OCI-M1 (cell line): Measurements from ENCODE around the gene SHOX.

Source experiments
- DNase-seq: peaks from one replicate; lab custom pipeline; 2025; lab: John Stamatoyannopoulos, UW

SHOX gene

DNA sequence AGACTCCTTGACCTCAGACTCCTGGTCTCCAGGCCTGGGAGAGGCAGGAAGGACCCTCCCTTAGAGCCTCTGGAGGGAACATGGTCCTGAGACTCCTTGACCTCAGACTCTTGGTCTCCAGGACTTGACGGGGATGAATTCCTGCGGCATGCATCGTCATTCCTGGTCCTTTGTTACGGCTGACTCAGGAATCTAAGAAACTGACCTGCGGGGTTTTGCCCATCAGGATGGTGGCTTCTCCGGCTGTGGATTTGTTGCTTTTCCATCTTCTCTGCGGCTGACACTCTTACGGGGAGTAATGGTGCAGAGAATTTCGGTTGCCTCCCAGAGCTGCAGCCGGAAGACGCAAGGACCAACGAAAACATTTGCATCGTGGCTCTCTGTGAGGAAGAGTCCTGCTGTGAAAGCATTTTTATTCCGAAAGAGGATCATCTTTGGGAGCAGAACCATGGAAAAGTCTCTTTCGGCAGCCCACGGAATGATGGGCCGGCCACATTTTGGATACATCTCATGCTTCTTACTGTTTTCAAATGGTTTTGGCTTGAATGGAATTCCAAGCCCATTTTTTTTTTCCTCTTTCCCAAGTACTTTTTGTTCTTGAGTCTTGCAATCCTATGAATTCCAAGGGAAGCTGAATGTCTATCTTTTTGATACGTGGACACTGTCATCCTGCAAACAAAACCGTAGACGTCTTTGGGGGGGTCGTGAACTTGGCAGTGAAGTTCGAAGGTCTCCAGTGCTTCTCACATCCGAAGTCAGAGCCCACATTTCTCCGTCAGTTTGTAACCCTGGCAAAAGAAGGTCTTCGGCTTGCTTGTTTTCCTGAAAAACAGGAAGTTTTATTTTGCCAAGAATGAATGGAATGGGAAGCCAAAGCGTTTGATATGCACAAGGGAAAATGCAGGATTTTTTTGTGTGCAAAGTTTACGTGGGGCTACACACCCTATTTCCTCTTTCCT, 36.5 kb downstream of the SHOX start:
- no peak for DNase-seq

DNA sequence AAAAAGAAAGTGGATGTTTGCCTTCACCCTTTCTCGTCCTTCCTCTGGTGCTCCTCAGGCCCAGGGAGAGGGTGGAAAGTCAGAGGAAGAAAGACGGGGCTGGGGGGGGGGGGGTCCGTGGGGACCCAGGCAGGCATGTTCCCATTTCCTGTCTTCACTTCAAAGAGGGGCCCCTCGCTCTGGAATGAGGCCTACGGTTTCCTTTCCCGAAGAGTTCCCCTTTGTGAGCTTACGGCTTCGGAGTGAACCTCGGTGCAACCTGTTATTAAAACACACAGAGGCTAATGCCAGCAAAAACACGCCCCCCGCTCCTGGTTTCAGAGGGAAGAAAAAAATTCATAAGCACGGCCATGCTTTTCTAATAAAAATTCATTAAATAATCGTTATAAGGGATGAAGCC, 40.1 kb downstream of the SHOX start:
- DNase-seq = no peak

DNA sequence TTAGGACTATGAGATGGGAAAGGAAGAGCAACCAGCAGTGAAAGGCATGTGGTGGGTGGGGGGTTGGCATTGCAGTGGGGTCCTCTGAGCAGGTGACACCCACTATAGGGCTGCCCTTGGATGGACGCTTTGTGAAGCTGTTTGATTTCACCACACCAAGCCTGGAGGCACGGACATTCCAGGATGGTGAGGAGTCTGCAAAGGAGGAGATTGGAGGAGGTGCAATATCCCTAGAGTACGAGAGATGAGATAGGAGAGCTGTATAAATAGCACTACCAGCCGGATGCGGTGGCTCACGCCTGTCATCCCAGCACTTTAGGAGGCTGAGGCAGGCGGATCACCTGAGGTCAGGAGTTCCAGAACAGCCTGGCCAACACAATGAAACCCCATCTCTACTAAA, 42.3 kb downstream of the SHOX start:
- DNase-seq = no peak

DNA sequence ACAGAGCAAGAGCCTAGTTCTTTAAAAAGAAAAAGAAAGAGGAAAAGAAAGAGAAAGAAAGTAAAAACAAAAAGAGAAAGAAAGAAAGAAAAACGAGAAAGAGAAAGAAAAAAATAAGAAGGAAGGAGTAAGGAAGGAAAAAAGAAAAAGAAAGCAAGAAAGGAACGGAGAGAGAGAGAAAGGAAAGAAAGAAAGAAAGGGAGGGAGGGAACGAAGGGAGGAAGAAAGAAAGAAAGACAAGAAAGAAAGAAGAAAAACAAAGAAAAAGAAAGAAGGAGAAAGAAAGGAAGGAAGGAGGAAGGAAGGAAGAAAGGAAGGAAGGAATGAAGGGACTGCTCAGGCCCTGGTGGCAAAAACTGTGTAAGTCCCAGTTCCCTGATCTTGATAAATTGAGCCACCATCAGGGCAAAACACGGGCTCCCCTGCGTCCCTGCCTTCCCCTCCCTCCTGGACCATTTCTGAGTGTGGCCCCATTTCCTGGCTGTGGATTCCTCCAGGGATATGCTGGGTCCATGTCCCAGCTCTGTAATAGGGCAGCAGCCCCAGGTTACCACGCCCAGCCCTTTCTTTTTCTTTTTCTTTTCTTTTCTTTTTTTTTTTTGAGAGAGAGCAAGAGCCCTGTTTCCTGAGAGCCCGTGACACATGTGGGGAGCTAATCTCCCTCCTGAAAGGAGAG, 44.8 kb downstream of the SHOX start:
- DNase-seq = no peak

DNA sequence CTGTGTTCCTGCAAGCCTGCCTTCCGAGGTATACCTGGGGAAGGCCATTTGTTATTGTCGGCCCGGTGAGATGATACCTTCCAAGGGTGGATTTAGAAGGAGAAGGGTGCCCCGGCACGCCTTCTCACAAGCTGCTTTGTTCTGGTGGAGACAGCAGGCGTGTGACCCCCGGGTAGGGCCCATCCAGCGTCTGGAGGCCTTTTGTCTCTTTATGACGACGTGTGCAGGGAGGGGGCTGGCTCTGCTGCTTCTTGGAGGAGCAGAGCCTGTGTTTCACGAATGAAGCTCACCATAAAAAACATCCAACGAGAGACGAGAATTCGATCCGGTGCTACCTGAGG, 45.3 kb downstream of the SHOX start:
- no peak for DNase-seq

DNA sequence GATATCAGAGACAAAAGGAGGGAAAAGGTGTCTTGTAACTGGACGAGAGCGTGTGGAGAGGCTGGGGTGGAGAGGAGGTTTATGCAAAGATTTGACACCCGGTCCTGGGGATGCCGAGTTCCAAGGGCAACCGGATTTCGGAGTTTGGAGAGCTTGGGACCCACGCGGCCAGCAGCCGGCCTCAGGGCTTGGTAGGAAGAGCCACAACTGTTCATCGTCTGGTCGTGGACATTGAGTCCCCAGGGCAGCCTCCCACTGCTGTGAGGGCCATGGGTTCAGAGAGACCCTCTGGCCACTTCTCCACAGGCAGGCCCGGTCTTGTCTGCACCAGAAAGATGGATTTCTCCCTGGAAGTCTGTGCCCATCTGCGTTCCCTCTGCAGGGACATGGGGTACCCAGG, 46.8 kb downstream of the SHOX start:
- no peak for DNase-seq

DNA sequence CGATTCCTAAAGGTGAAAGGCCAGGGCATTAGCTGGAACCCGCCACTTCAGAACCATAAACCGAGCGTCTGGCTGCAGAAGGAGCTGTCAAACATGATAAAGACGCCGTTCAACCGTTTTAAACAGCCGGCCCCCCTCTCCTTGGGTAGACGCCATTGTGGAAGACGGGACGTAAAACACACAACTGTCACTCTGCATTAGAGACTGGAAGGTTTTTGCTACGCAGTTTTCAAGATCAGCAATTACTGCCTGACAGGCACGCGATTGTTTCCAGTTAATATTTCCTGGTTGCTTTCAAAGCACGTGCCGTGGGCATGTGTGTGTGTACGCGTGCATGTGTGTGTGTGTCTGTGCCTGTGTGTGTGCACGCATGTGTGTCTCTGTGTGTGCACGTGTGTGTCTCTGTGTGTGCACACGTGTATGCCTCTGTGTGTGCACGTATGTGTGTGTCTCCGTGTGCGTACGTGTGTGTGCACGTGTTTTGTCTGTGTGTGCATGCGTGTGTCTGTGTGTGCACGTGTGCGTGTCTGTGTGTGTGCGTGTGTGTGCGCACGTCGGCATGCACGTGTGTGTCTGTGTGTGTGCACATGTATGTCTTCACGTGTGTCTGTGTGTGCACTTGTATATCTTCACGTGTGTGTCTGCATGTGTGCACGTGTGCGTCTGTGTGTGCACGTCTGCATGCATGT, 48.8 kb downstream of the SHOX start:
- no peak for DNase-seq

DNA sequence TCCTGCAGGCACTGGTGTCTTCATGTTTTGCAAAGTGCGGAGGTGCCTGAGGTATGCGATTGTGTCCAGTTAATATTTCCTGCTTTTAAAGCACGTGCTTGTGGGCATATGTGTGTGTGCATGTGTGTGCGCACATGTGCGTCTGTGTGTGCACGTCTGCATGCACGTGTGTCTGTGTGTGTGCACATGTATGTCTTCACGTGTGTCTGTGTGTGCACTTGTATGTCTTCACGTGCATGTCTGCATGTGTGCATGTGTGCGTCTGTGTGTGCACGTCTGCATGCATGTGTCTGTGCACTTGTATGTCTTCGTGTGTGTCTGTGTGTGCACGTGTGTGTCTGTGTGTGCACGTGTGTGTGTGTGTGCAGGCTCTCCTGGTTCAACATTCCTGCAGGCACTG, 49.5 kb downstream of the SHOX start:
- no peak for DNase-seq

DNA sequence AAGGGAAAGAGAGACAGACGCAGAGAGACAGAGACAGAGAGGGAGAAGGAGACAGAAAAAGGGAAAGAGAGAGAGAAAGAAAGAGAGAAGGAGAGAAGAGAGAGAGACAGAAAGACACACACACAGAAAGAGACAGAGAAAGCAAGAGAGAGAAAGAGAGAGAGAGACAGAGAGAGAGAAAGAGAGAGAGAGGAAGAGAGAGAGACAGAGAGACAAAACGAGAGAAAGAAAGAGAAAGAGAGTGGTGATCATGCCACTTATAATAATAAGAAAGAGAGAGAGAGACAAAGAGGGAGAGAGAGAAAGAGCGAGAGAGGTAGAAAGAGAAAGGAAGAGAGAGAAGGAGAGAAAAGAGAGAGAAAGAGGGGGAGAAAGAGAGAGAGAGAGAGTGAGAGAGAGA, 51.4 kb downstream of the SHOX start:
- no peak for DNase-seq

DNA sequence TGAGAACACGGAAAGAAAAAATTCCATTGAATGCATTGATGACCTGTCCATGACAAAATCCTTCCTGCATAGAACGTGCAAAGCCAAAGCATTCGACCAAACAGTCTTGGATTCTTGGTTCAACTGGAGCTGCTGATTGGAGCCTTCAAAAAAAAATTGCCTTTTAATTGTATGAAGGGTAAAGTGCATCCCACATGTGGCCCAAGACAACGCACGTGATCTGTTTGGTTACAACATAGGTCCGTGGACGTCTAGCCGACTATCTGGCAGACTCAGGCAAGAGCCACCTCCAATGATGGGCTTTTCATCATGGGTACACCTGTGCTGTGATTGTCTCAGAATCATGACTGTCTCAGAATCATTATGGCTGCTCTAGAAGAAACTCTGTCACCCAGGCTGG, 52.3 kb downstream of the SHOX start:
- no peak for DNase-seq

DNA sequence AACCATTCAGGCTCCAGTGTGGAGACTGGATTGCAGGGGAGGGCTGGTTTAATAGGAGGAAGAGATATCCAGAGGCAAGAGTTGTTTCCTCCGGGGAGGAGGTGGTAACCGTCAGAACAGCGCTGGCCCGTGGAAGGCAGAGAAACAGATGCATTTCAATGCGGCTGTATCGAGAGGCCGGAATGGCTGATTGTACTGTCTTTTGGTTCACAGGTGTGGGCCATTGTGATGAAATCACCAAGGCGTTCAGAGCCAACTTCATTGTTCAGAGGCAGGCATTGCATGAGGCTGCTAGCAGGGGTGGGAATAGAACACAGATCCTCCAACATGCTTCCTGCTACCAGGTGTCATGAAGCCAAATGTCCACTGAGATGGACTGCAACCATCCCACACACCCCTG, 53.0 kb downstream of the SHOX start:
- no peak for DNase-seq

DNA sequence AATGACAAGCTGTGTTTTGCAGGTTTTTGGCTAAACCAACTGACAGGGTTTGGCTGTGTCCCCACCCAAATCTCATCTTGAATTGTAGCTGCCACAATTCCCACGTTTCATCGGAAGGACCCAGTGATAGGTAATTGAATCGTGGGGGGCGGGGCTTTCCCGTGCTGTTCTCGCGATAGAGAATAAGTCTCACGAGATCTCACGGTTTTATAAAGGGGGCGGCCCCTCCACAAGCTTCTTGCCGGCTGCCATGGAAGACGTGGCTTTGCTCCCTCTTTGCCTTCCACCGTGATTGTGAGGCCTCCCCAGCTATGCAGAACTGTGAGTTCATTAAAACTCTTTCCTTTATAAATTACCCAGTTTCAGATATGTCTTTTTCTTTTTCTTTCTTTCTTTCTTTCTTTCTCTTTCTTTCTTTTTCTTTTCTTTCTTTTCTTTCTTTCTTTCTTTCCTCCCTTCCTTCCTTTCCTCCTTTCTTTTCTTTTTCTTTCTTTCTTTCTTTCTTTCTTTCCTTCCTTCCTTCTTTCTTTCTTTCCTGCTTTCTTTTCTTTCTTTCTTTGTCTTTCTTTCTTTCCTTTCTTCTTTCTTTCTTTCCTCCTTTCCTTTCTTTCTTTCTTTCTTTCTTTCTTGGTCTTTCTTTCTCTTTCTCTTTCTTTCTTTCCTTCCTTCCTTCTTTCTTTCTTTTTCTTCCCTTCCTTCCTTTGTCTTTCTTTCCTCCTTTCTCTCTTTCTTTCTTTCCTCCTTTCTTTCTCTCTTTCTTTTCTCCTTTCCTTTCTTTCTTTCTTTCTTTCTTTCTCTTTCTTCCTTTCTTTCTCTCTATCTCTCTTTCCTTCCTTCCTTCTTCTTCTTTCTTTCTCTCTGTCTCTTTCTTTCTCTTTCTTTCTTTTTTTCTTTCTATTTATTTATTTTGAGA, 54.8 kb downstream of the SHOX start:
- DNase-seq = no peak

DNA sequence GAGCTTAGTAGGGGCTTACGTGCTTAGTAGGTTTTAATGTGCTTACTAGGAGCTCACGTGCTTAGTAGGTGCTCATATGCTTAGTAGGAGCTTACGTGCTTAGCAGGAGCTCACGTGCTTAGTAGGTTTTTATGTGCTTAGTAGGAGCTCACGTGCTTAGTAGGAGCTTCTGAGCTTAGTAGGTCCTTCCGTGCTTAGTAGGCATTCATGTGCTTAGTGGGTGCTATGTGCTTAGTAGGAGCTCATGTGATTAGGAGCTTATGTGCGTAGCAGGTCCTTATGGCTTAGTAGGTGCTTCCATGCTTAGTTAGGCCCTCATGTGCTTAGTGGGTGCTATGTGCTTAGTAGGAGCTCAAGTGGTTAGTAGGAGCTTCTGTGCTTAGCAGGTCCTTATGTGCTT, 59.4 kb downstream of the SHOX start:
- no peak for DNase-seq

DNA sequence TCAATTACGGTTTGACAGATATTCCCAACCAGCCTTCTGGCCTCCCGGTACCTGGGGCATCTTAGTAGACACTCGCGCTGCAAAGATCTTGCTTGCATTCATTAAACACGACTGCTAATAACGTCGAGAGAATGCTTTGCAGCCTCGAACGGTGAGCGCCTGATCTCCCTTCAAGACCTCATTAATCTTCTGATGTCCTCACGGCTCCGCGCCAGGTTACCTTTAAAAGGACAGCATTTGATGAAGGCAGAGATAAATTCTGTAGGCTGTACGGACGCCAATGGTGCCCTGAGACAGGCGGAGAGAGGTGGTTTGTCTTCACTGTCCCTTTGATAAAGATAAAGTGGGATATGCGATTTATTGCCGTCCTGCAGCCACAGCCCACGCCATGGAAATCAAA, 64.2 kb downstream of the SHOX start:
- no peak for DNase-seq

DNA sequence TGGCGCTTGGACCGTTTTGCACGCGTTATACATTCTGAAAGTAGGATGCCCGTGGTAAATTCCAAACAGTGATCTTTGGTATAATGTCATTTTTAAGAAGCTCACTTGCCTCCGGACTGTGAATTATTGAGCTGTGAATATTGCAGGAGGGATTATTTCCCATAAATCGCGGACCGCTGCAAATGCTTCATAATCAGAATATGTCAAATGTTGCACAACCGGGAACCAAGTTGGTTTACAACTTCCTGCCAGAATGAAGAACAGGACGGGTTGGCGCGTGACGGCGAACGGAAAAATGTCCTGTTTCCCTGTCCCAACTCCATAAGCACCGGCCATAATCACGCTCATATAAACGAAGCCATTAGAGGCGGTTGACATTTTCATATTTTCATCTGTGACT, 67.6 kb downstream of the SHOX start:
- no peak for DNase-seq

DNA sequence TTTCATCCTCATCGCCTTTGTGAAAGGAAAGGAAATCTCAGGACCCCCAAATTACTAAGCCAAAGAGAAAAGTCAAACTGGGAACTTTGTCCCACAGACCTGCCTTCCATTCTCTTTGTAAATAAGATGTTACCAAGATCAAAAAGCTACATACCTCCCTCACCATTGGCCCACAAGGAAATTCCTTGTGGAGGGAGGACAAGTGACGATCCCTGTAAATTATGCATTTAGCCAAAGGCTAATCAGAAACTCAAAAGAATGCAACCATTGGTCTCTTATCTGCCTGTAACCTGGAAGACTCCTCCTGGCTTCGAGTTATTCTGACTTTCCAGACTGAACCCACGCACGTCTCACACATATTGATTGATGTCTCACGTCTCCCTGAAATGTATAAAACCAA, 70.3 kb downstream of the SHOX start:
- DNase-seq = no peak

DNA sequence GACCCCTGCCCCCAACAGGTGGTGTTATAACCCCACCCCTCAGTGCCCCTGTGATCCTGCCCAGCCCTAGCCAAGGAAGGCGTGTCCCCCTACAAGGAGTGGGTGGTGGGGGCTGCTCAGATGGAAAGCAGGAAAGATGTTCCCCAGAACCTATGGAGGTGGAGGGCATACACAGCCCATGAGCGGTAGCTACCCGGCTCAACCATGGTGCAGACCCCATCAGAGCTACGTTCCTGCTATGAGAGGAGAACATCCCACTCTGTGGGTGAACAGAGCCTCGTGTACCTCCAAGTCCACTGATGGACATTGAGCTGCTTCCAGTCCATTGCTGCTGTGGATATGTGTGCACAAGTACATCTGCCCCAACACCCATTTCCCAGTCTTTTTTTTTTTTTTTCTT, 71.1 kb downstream of the SHOX start:
- DNase-seq = no peak

DNA sequence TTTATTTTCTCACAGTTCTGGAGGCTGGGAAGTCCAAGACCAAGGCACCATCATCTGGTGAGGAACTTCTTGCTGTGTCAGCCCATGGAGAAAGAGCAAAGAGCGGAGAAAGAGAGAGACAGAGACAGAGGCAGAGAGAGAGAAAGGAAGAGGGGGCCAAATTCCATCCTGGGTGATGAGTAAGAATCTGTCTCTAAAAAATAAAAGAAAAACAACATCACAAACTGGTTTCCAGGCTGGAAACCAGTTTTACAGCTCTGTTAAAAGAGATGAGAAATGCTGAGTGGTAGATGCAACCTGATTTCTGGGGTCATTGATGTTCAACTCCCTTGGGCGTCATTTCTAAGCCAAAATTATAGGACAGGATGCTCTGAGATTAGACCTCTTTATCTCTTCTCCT, 72.9 kb downstream of the SHOX start:
- no peak for DNase-seq

DNA sequence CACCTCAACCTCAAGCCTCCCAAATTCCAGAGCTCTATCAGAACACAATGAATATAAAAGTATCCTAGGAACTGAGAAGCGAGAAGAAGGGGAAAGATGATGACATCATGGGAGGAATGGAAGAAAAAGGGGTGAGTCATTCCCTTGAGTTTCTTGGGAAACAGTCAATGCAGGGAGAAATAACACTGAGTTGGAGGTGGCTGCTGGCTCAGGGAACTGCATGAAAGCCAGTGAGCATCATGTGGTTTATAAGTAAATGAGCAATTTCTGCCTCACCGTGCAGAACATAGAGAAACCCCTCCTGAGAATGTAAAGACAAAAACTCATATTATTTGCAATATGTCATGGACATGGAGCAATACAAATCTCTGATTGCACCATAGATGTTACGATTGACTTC, 73.3 kb downstream of the SHOX start:
- DNase-seq = no peak
